ENCODE measurements around the gene F11.

- TF ChIP-seq, protein P1, sequence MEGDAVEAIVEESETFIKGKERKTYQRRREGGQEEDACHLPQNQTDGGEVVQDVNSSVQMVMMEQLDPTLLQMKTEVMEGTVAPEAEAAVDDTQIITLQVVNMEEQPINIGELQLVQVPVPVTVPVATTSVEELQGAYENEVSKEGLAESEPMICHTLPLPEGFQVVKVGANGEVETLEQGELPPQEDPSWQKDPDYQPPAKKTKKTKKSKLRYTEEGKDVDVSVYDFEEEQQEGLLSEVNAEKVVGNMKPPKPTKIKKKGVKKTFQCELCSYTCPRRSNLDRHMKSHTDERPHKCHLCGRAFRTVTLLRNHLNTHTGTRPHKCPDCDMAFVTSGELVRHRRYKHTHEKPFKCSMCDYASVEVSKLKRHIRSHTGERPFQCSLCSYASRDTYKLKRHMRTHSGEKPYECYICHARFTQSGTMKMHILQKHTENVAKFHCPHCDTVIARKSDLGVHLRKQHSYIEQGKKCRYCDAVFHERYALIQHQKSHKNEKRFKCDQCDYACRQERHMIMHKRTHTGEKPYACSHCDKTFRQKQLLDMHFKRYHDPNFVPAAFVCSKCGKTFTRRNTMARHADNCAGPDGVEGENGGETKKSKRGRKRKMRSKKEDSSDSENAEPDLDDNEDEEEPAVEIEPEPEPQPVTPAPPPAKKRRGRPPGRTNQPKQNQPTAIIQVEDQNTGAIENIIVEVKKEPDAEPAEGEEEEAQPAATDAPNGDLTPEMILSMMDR (IDR thresholded peaks at IDR 0.05), result no peak
- no peak for TF ChIP-seq POLR2A (IDR thresholded peaks at IDR 0.05)
These were observed 7.7 kb upstream of the F11 start for GRCh38 chr4:186258216-186258811.

Data from body of pancreas (tissue), 4 donors.